HG03139 (cell line): Measurements from ENCODE around the gene RELA.
"Not testable (repeated sequence)": the region's sequence is repeated elsewhere in the genome, so short reads cannot be mapped to it uniquely, and the experiment has no call there.

ENCODE experiments used
- ATAC-seq: cut with Tn5 transposase; IDR thresholded peaks from one replicate; pipeline ENCODE4 v1.9.1; 2021; ENCODE audit not compliant: unreplicated experiment

Gene RELA

GRCh38 chr11:65662799-65663638 lies at the start of gene RELA:
TSS of gene RELA (minus strand) at chr11:65662916. CDS start at chr11:65662832, 84 bp downstream.
- peak; percentile 78 for ATAC-seq

- ATAC-seq: peak; percentile 65
Observed at GRCh38 chr11:65711785-65712632, 49.3 kb upstream of the RELA start, which contains the start of gene KAT5. TSS of gene KAT5 (plus strand) at chr11:65712252. CDS start at chr11:65712268, 16 bp downstream.

- ATAC-seq: no peak
Observed at GRCh38 chr11:65710421-65710820, 47.7 kb upstream of the RELA start.

GRCh38 chr11:65709661-65710060 lies 46.9 kb upstream of the RELA start:
- no peak for ATAC-seq

GRCh38 chr11:65708451-65708850 lies 45.7 kb upstream of the RELA start:
- ATAC-seq: no peak

GRCh38 chr11:65707002-65707401 lies 44.3 kb upstream of the RELA start:
- not testable (repeated sequence) for ATAC-seq

GRCh38 chr11:65706303-65706763 lies 43.6 kb upstream of the RELA start:
- ATAC-seq: not testable (repeated sequence)

- no peak for ATAC-seq
Observed at GRCh38 chr11:65703846-65704245, 41.1 kb upstream of the RELA start.

- ATAC-seq: no peak
Observed at GRCh38 chr11:65701686-65702085, 39.0 kb upstream of the RELA start.

GRCh38 chr11:65700399-65700798 lies 37.7 kb upstream of the RELA start:
- ATAC-seq: no peak

GRCh38 chr11:65699306-65699705 lies 36.6 kb upstream of the RELA start:
- ATAC-seq: no peak

GRCh38 chr11:65698205-65698604 lies 35.5 kb upstream of the RELA start:
- ATAC-seq: no peak

GRCh38 chr11:65696802-65697552 lies 34.3 kb upstream of the RELA start:
- ATAC-seq: no peak

- no peak for ATAC-seq
Observed at GRCh38 chr11:65695459-65696241, 32.9 kb upstream of the RELA start.

- no peak for ATAC-seq
Observed at GRCh38 chr11:65692367-65692766, 29.7 kb upstream of the RELA start.

- not testable (repeated sequence) for ATAC-seq
Observed at GRCh38 chr11:65691847-65692246, 29.1 kb upstream of the RELA start.

- ATAC-seq: no peak
Observed at GRCh38 chr11:65685981-65686380, 23.3 kb upstream of the RELA start.

- ATAC-seq: not testable (repeated sequence)
Observed at GRCh38 chr11:65683480-65683879, 20.8 kb upstream of the RELA start.

GRCh38 chr11:65680192-65680743 lies 17.6 kb upstream of the RELA start:
- no peak for ATAC-seq

- ATAC-seq: no peak
Observed at GRCh38 chr11:65672982-65673381, 10.3 kb upstream of the RELA start.
